GM18520 (cell line): Measurements from ENCODE around the gene SLC36A1.

Source experiments
- ATAC-seq: cut with Tn5 transposase; IDR thresholded peaks from one replicate; pipeline ENCODE4 v1.9.1; 2021; ENCODE audit not compliant: unreplicated experiment

Gene SLC36A1

GRCh38 chr5:151531581-151531980 lies 84.2 kb downstream of the SLC36A1 start:
- no peak for ATAC-seq

GRCh38 chr5:151532416-151532815 lies 85.0 kb downstream of the SLC36A1 start:
- no peak for ATAC-seq

GRCh38 chr5:151534350-151534749 lies 86.9 kb downstream of the SLC36A1 start:
- ATAC-seq: no peak

GRCh38 chr5:151537044-151537443 lies 89.6 kb downstream of the SLC36A1 start:
- no peak for ATAC-seq

GRCh38 chr5:151541571-151541970 lies 94.2 kb downstream of the SLC36A1 start:
- no peak for ATAC-seq
